H1 (cell line): ENCODE data around the gene MAPRE2. TPM values are rescaled to one million over a fixed set of nuclear protein-coding genes. Genes with fewer than 3 reads are reported as not detected.

Experiments
- BACH1 ChIP-seq: IDR thresholded peaks from 2 replicates; pipeline ENCODE4 v1.6.1; 2012; ENCODE audit warnings: low read length, improper control_type of control experiment
- BRCA1 ChIP-seq: IDR thresholded peaks from 2 replicates; pipeline ENCODE4 v1.6.1; 2012; ENCODE audit warnings: low read depth, low read length, improper control_type of control experiment
- CHD1 ChIP-seq: IDR thresholded peaks from 2 replicates; pipeline ENCODE4 v1.6.1; 2012; ENCODE audit warnings: low read depth, low read length, improper control_type of control experiment
- JUND ChIP-seq: IDR thresholded peaks from 2 replicates; pipeline ENCODE4 v1.6.1; 2011; ENCODE audit warnings: mild to moderate bottlenecking, improper control_type of control experiment, low read length
- KDM1A ChIP-seq: fragments of 200-600, 300-600 bp; sonication (generic); IDR thresholded peaks from 2 replicates; pipeline ENCODE4 v1.7.1; 2016; ENCODE audit warnings: mild to moderate bottlenecking, low read length, borderline replicate concordance
- MAFK ChIP-seq: IDR thresholded peaks from 2 replicates; pipeline ENCODE4 v1.6.1; 2012; ENCODE audit warnings: low read depth, mild to moderate bottlenecking, improper control_type of control experiment, low read length
- RNF2 ChIP-seq: fragments of 200-900, 300-1000 bp; sonication (generic); IDR thresholded peaks from 2 replicates; pipeline ENCODE4 v1.7.1; 2016; ENCODE audit warnings: borderline replicate concordance, low read depth, mild to moderate bottlenecking, antibody characterized with exemption, low read length; ENCODE audit not compliant: poor library complexity, severe bottlenecking; ENCODE audit errors: missing control alignments
- SUZ12 ChIP-seq: fragments of 200-600 bp; sonication (generic); IDR thresholded peaks from 2 replicates; pipeline ENCODE4 v1.6.1; 2012; ENCODE audit warnings: mild to moderate bottlenecking, inconsistent platforms, low read length, moderate library complexity, mixed read lengths
- polyA plus RNA-seq, 7 experiments: library from polyadenylated mRNA; depleted of rRNA in 3 of 7; stranded (reverse) in 5 of 7; unstranded in 2 of 7; fragments of >200 nt in 5 of 7; fragments of 200-250 nt in 2 of 7; gene quantifications; 1 replicate in 5 of 7; 2 replicates in 1 of 7; 4 replicates in 1 of 7; pipeline versions ENCODE4 v1.2.1 to v1.2.3, GENCODE V29; 2011 to 2013; ENCODE audit warnings: missing spikeins in 2 of 7, mixed read lengths in 2 of 7
- total RNA-seq: library from RNA; stranded (reverse); fragmentation: NEBNext Ultra II Directional; extraction: Animal tissue kit (Norgen Biotek cat#: 25700); gene quantifications from 2 replicates; pipeline ENCODE4 v1.2.1, GENCODE V29; 2021

MAPRE2 gene
- total and polyA plus RNA-seq, 2 of the 8 experiments (the other 6 are each of a cell fraction or from before 2014, with no cell fraction given) = 32.6 to 33.1 TPM

DNA sequence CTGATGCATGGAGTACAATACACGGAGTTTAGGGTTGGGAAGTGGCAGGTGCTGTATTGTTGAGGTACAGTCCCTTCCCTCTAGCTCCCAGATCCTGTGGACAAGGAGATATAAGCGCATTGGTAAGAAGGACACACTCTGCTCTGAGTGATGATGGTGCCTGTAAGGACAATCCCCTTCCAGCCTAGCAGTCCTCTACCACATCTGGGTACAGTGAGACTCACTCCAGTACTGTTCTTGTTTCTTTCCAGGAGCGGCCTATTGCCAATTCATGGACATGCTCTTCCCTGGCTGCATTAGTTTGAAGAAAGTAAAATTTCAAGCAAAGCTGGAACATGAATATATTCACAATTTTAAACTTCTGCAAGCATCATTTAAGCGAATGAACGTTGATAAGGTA, 56.0 kb downstream of the MAPRE2 start (continued):
- TF ChIP-seq SUZ12 (no peak), BRCA1 (no peak), MAFK (no peak), JUND (no peak), KDM1A (no peak), CHD1 (no peak), BACH1 (no peak), RNF2 (no peak)
